Mononuclear cell (primary cell): ENCODE results near the gene MICU1. TPM values are rescaled to one million over a fixed set of nuclear protein-coding genes. Genes with fewer than 3 reads are reported as not detected.
"Not testable (repeated sequence)": the region's sequence is repeated elsewhere in the genome, so short reads cannot be mapped to it uniquely, and the experiment has no call there.

Experiments used
- H3K27me3 ChIP-seq: 2 replicates; pipeline ENCODE4 v1.6.0; 2011; ENCODE audit warnings: low read length, control low read depth; ENCODE audit not compliant: insufficient read depth
- H3K4me1 ChIP-seq: 2 replicates; pipeline ENCODE4 v1.5.1; 2011; ENCODE audit warnings: mild to moderate bottlenecking, low read length, control low read depth; ENCODE audit not compliant: insufficient read depth
- H3K4me3 ChIP-seq: 2 replicates; pipeline ENCODE4 v1.5.1; 2011; ENCODE audit warnings: mild to moderate bottlenecking, low read length, moderate library complexity
- H3K9me3 ChIP-seq: 2 replicates; pipeline ENCODE4 v1.5.1; 2011; ENCODE audit warnings: low read depth, mild to moderate bottlenecking, control low read depth, low read length
- total RNA-seq: library from RNA; depleted of rRNA; stranded (reverse); fragments of >200 nt; gene quantifications from one replicate; pipeline ENCODE4 v1.2.3, GENCODE V29; 2012

MICU1 gene
- total RNA-seq, 1 donor, result 25.5 TPM

- H3K4me1 ChIP-seq, result peaks cover 11% of the 10 kb centered on the region
- no peaks in the 10 kb centered on the region for H3K27me3 ChIP-seq
- H3K4me3 ChIP-seq, result no peak overlapping the region
- no peaks in the 10 kb centered on the region for H3K9me3 ChIP-seq
Observed at GRCh38 chr10:72364239-72364777, 261.6 kb downstream of the MICU1 start.

GRCh38 chr10:72356987-72357386, 268.9 kb downstream of the MICU1 start:
- Histone ChIP-seq H3K9me3 (no peaks in the 10 kb centered on the region), H3K4me1 (peaks cover 27% of the 10 kb centered on the region), H3K4me3 (no peak overlapping the region), H3K27me3 (no peaks in the 10 kb centered on the region)

GRCh38 chr10:72356115-72356514, 269.8 kb downstream of the MICU1 start:
- no peaks in the 10 kb centered on the region for H3K27me3 ChIP-seq
- peaks cover 33% of the 10 kb centered on the region for H3K4me1 ChIP-seq
- H3K4me3 ChIP-seq, result no peak overlapping the region
- H3K9me3 ChIP-seq, result no peaks in the 10 kb centered on the region

- no peaks in the 10 kb centered on the region for H3K9me3 ChIP-seq
- H3K4me1 ChIP-seq, result peaks cover 38% of the 10 kb centered on the region
- H3K4me3 ChIP-seq, result peak overlapping the region; percentile 97
- no peaks in the 10 kb centered on the region for H3K27me3 ChIP-seq
Observed at GRCh38 chr10:72355214-72355555, 270.7 kb downstream of the MICU1 start.

GRCh38 chr10:72354356-72355213, 271.3 kb downstream of the MICU1 start, which contains the start of gene DNAJB12:
Gene DNAJB12, minus strand, starts transcription at chr10:72354919. Its CDS starts 22 bp downstream, at chr10:72354897.
- Histone ChIP-seq H3K27me3 (no peaks in the 10 kb centered on the region), H3K9me3 (no peaks in the 10 kb centered on the region), H3K4me1 (peaks cover 38% of the 10 kb centered on the region), H3K4me3 (peak within 1 kb of the TSS; percentile 97)

GRCh38 chr10:72353965-72354355, 271.9 kb downstream of the MICU1 start:
- H3K4me3 ChIP-seq, result peak overlapping the region; percentile 97
- peaks cover 38% of the 10 kb centered on the region for H3K4me1 ChIP-seq
- H3K27me3 ChIP-seq, result no peaks in the 10 kb centered on the region
- H3K9me3 ChIP-seq, result no peaks in the 10 kb centered on the region

GRCh38 chr10:72353028-72353964, 272.6 kb downstream of the MICU1 start:
- Histone ChIP-seq H3K4me3 (peak overlapping the region; percentile 97), H3K9me3 (no peaks in the 10 kb centered on the region), H3K27me3 (no peaks in the 10 kb centered on the region), H3K4me1 (peaks cover 38% of the 10 kb centered on the region)

- H3K9me3 ChIP-seq, result no peaks in the 10 kb centered on the region
- H3K4me1 ChIP-seq, result peaks cover 38% of the 10 kb centered on the region
- H3K4me3 ChIP-seq, result no peak overlapping the region
- H3K27me3 ChIP-seq, result no peaks in the 10 kb centered on the region
Observed at GRCh38 chr10:72351479-72351878, 274.4 kb downstream of the MICU1 start.

- H3K4me1 ChIP-seq, result peaks cover 39% of the 10 kb centered on the region
- no peak overlapping the region for H3K4me3 ChIP-seq
- H3K9me3 ChIP-seq, result no peaks in the 10 kb centered on the region
- no peaks in the 10 kb centered on the region for H3K27me3 ChIP-seq
Observed at GRCh38 chr10:72349438-72349837, 276.4 kb downstream of the MICU1 start.

- H3K4me3 ChIP-seq, result no peak overlapping the region
- H3K4me1 ChIP-seq, result peaks cover 31% of the 10 kb centered on the region
- H3K9me3 ChIP-seq, result no peaks in the 10 kb centered on the region
- no peaks in the 10 kb centered on the region for H3K27me3 ChIP-seq
Observed at GRCh38 chr10:72348282-72348681, 277.6 kb downstream of the MICU1 start.

GRCh38 chr10:72346117-72346516, 279.8 kb downstream of the MICU1 start:
- H3K27me3 ChIP-seq, H3K4me3 ChIP-seq, H3K9me3 ChIP-seq: not testable (repeated sequence)
- peaks cover 12% of the 10 kb centered on the region for H3K4me1 ChIP-seq

- H3K27me3 ChIP-seq, result no peaks in the 10 kb centered on the region
- no peaks in the 10 kb centered on the region for H3K9me3 ChIP-seq
- peaks cover 14% of the 10 kb centered on the region for H3K4me1 ChIP-seq
- H3K4me3 ChIP-seq, result no peak overlapping the region
Observed at GRCh38 chr10:72344932-72345331, 280.9 kb downstream of the MICU1 start.

- Histone ChIP-seq H3K4me1 (peaks cover 14% of the 10 kb centered on the region), H3K27me3 (no peaks in the 10 kb centered on the region), H3K9me3 (no peaks in the 10 kb centered on the region), H3K4me3 (no peak overlapping the region)
Observed at GRCh38 chr10:72342911-72343310, 283.0 kb downstream of the MICU1 start.

GRCh38 chr10:72340510-72341261, 285.2 kb downstream of the MICU1 start:
- H3K4me3 ChIP-seq, result no peak overlapping the region
- H3K27me3 ChIP-seq, result no peaks in the 10 kb centered on the region
- H3K9me3 ChIP-seq, result no peaks in the 10 kb centered on the region
- H3K4me1 ChIP-seq, result peaks cover 32% of the 10 kb centered on the region
